K562 (cell line): ENCODE measurements around the gene DDAH2. TPM values are rescaled to one million over a fixed set of nuclear protein-coding genes. Genes with fewer than 3 reads are reported as not detected.
A peak's percentile ranks its signal among the peaks of the same experiment; 100 is the strongest.

Experiments used
- ATAC-seq: fragments of 200-7000 bp; cut with Tn5 transposase; 3 replicates; pipeline ENCODE4 v1.9.1; 2020; ENCODE audit warnings: moderate library complexity
- BruUV-seq: library from RNA; stranded (reverse); fragments of 400-500 nt; replicated peaks from 2 replicates; lab custom pipeline; 2021; lab: Mats Ljungman, UMichigan
- CTCF ChIA-PET: fragments of 300-600 bp; formaldehyde crosslinking; extraction: SDS; loops from one replicate; lab custom pipeline; 2021; ENCODE audit warnings: low intra/inter-chr PET ratio; lab: Yijun Ruan, JAX
- POLR2A ChIA-PET: fragments of 300-600, 350-650 bp; sonication (Branson Sonifier 250); formaldehyde crosslinking; extraction: SDS; loops from one replicate; lab custom pipeline; 2021; ENCODE audit warnings: antibody characterized with exemption, inconsistent platforms; lab: Yijun Ruan, JAX
- DNase-seq, 4 experiments: peaks; one replicate each; pipeline versions ENCODE4 v3.0.0 to v3.0.0-alpha.2; 2011 to 2018; ENCODE audit warnings: low spot score in 3 of 4, mixed read lengths in 3 of 4; ENCODE audit errors: extremely low read depth in 1 of 4
- FAIRE-seq: peaks from 2 replicates; lab custom pipeline; 2011; peaks lifted over from hg19 to GRCh38; lab: Jason Lieb, UNC
- H2AFZ ChIP-seq: 2 replicates; pipeline ENCODE4 v1.6.0; 2011; ENCODE audit warnings: low read depth, low read length, control low read depth, inconsistent platforms
- H3K27ac ChIP-seq: fragments of 200-600 bp; 3 replicates; pipeline ENCODE4 v1.8.0; 2011; ENCODE audit warnings: low read depth, mild to moderate bottlenecking, control low read depth, inconsistent platforms, low read length, moderate library complexity, mixed read lengths; ENCODE audit errors: extremely low read depth
- H3K27me3 ChIP-seq, 2 experiments: fragments of 300-600 bp in 1 of 2; 2 replicates in 1 of 2; 3 replicates in 1 of 2; pipeline versions ENCODE4 v1.6.0 to v1.8.0; 2011; ENCODE audit warnings: inconsistent platforms in 2 of 2, low read length in 2 of 2, mild to moderate bottlenecking in 1 of 2, mixed read lengths in 1 of 2, moderate library complexity in 1 of 2; ENCODE audit not compliant: control insufficient read depth in 2 of 2, insufficient read depth in 2 of 2
- H3K36me3 ChIP-seq: fragments of 300-600 bp; 3 replicates; pipeline ENCODE4 v1.8.0; 2011; ENCODE audit warnings: mild to moderate bottlenecking, low read length, inconsistent platforms; ENCODE audit not compliant: control insufficient read depth, insufficient read depth
- H3K4me1 ChIP-seq, 2 experiments: fragments of 200-600 bp in 1 of 2; replicated peaks in 1 of 2; 2 replicates in 1 of 2; 3 replicates in 1 of 2; pipeline versions ENCODE4 v1.5.1 to v1.8.0; 2011; ENCODE audit warnings: inconsistent platforms in 2 of 2, low read length in 2 of 2, mild to moderate bottlenecking in 1 of 2, mixed read lengths in 1 of 2, moderate library complexity in 1 of 2; ENCODE audit not compliant: control insufficient read depth in 2 of 2, insufficient read depth in 2 of 2
- H3K4me2 ChIP-seq: 2 replicates; pipeline ENCODE4 v1.6.1; 2011; ENCODE audit warnings: low read length, control low read depth, inconsistent platforms, mixed read lengths; ENCODE audit not compliant: insufficient read depth
- H3K4me3 ChIP-seq: fragments of 200-600 bp; sonication (generic), shearing (Covaris generic); 2 replicates; pipeline ENCODE4 v1.5.1; 2016; ENCODE audit warnings: control low read depth, inconsistent platforms
- H3K79me2 ChIP-seq: fragments of 200-600 bp; 3 replicates; pipeline ENCODE4 v1.8.0; 2011; ENCODE audit warnings: low read length, inconsistent platforms; ENCODE audit not compliant: control insufficient read depth, insufficient read depth
- H3K9ac ChIP-seq, 2 experiments: 2 replicates each; pipeline versions ENCODE4 v1.6.0 to v1.6.1; 2011; ENCODE audit warnings: low read depth in 2 of 2, low read length in 2 of 2, control low read depth in 1 of 2, inconsistent platforms in 1 of 2, mild to moderate bottlenecking in 1 of 2, mixed read lengths in 1 of 2; ENCODE audit not compliant: insufficient read depth in 1 of 2
- H3K9me1 ChIP-seq: one replicate; pipeline ENCODE4 v1.6.0; 2011; ENCODE audit warnings: inconsistent platforms, mild to moderate bottlenecking, low read length, moderate library complexity; ENCODE audit not compliant: control insufficient read depth, insufficient read depth
- H3K9me3 ChIP-seq: replicated peaks from 2 replicates; pipeline ENCODE4 v1.5.1; 2011; ENCODE audit warnings: low read depth, low read length, inconsistent platforms; ENCODE audit not compliant: control insufficient read depth, insufficient read depth
- H4K20me1 ChIP-seq: replicated peaks from 2 replicates; pipeline ENCODE4 v1.6.1; 2011; ENCODE audit warnings: low read length, inconsistent platforms, mixed read lengths; ENCODE audit not compliant: control insufficient read depth, insufficient read depth
- ASH1L ChIP-seq: fragments of 450-650 bp; IDR thresholded peaks from 2 replicates; pipeline ENCODE4 v1.6.1; 2018; ENCODE audit warnings: borderline replicate concordance, mild to moderate bottlenecking, low read depth; ENCODE audit not compliant: partially characterized antibody
- BRD9 ChIP-seq: fragments of 450-650 bp; IDR thresholded peaks from 2 replicates; pipeline ENCODE4 v1.6.1; 2018; ENCODE audit warnings: low read depth; ENCODE audit not compliant: partially characterized antibody
- CEBPB ChIP-seq: fragments of 450-650 bp; IDR thresholded peaks from 2 replicates; pipeline ENCODE4 v1.6.1; 2016; ENCODE audit warnings: missing genetic modification characterization, missing compliant biosample characterization
- KLF13 ChIP-seq: fragments of 450-650 bp; IDR thresholded peaks from 2 replicates; pipeline ENCODE4 v1.6.1; 2016; ENCODE audit warnings: missing genetic modification characterization, low read depth, mild to moderate bottlenecking, missing compliant biosample characterization, moderate library complexity, borderline replicate concordance
- NCOA4 ChIP-seq: fragments of 450-650 bp; IDR thresholded peaks from 2 replicates; pipeline ENCODE4 v1.6.1; 2018; ENCODE audit warnings: mild to moderate bottlenecking; ENCODE audit not compliant: partially characterized antibody
- PHB2 ChIP-seq: fragments of 450-650 bp; IDR thresholded peaks from 2 replicates; pipeline ENCODE4 v1.6.1; 2017; ENCODE audit warnings: low read depth
- POLR2H ChIP-seq: IDR thresholded peaks from 2 replicates; pipeline ENCODE4 v1.6.1; 2016; ENCODE audit warnings: missing genetic modification characterization, low read depth, mild to moderate bottlenecking, control low read depth, missing compliant biosample characterization, moderate library complexity
- RAD51 ChIP-seq: fragments of 450-650 bp; IDR thresholded peaks from 2 replicates; pipeline ENCODE4 v1.7.1; 2016; ENCODE audit warnings: low read depth, mild to moderate bottlenecking, borderline replicate concordance
- TAF15 ChIP-seq: fragments of 200-400 bp; formaldehyde crosslinking; IDR thresholded peaks from 2 replicates; pipeline ENCODE4 v1.6.1; 2017; ENCODE audit warnings: mild to moderate bottlenecking, low read depth, low read length, moderate library complexity
- ZNF140 ChIP-seq: fragments of 250-450 bp; sonication (Bioruptor Pico); IDR thresholded peaks from 2 replicates; pipeline ENCODE4 v1.8.0; 2021; ENCODE audit warnings: moderate library complexity, mild to moderate bottlenecking, inconsistent platforms
- WGBS: fragments of 100-300 bp; shearing (Covaris generic); methylation state at CpG from one replicate; pipeline ENCODE4 v1.1.6; 2016; ENCODE audit warnings: low coverage, mixed read lengths; ENCODE audit not compliant: insufficient coverage; ENCODE audit errors: missing lambda C conversion rate; 5-methylcytosine and 5-hydroxymethylcytosine counted together
- in situ Hi-C: fragments of 300-500 bp; cut with MboI; formaldehyde crosslinking; loops from 4 replicates; pipeline ENCODE4 v1.15.0; 2018; ENCODE audit warnings: inconsistent platforms, mixed read lengths
- intact Hi-C: fragments of 100-400 bp; cut with micrococcal nuclease; formaldehyde crosslinking; loops from 2 replicates; pipeline ENCODE4 v1.14.2; 2022
- polyA plus RNA-seq, 8 experiments: library from polyadenylated mRNA; depleted of rRNA in 4 of 8; stranded (reverse) in 5 of 8; unstranded in 3 of 8; fragments of >200 nt; fragmentation: Nextera tagmentation in 2 of 8; fragmentation: Illumina TruSeq in 1 of 8; extraction: Ambion mirVana in 2 of 8; extraction: Trizol in 1 of 8; gene quantifications; 2 replicates each; pipeline versions ENCODE4 v1.2.1 to v1.2.3, GENCODE V29; 2011 to 2014; ENCODE audit warnings: inconsistent platforms in 1 of 8, missing spikeins in 1 of 8
- total RNA-seq, 7 experiments: library from RNA; depleted of rRNA in 6 of 7; stranded (reverse); fragments of >200 nt in 6 of 7; fragmentation: Illumina TruSeq in 2 of 7; extraction: Trizol in 2 of 7; gene quantifications; 2 replicates each; pipeline versions ENCODE4 v1.2.1 to v1.2.3, GENCODE V29; 2011 to 2021; ENCODE audit warnings: low replicate concordance in 1 of 7
- TF ChIP-seq, protein P1 (sequence below): sonication (generic); formaldehyde crosslinking; IDR thresholded peaks from 2 replicates; pipeline ENCODE4 v1.8.0; 2022; ENCODE audit warnings: mild to moderate bottlenecking, missing genetic modification reagents
- TF ChIP-seq, protein P2 (sequence below): fragments of 450-650 bp; formaldehyde crosslinking; IDR thresholded peaks from 2 replicates; pipeline ENCODE4 v1.4.0; 2022; ENCODE audit warnings: missing genetic modification characterization

The DDAH2 gene
- total and polyA plus RNA-seq, 9 of the 15 experiments (the other 6 are each of a cell fraction or from before 2014, with no cell fraction given): 1.8 to 45.4 (median 21.4) TPM

DNA sequence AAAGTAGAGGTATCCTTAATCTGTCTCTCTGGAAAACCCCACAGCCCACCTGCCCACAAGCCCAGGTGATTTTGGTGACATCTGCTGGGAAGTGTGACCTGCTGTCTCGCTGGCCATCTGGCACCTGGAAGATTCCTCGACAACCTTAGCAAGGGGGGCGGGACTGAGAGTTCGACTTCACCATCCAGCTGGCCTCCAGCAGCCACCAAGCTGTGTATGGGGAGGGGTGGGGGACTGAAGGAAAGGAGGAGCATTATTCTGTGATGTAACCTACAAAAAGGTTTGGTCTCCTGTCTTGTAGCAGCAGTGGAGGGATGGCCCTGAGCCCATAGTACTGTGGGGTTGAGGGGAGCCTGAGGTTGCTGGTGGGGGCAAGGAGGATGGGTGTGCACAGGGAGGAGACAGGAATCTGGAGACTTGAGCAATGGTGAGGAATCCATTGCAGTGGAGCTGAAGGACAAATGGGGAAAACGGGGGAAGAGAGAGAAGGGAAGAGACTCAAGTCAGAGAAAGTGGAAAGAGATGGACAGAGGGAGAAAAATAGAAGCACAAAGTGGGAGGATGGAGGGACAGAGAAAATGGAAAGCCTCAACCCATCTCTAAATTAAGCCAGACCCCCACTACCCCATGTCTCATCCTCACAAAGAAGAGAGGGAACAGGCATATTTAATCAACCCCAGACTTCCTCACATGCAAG is 18.4 kb downstream of the DDAH2 start:
- peak overlapping the region; percentile 58 for H2AFZ ChIP-seq
- peaks cover 35 to 49% of the 10 kb centered on the region in 2 experiments for H3K4me1 ChIP-seq
- no peaks in the 10 kb centered on the region for H3K9me1 ChIP-seq
- H3K9me3 ChIP-seq: no peaks in the 10 kb centered on the region
- H3K36me3 ChIP-seq: no peaks in the 10 kb centered on the region
- no peaks in the 10 kb centered on the region for H4K20me1 ChIP-seq
- H3K27me3 ChIP-seq: no peaks in the 10 kb centered on the region
- H3K4me2 ChIP-seq: peak overlapping the region; percentile 9; the same call in 1 of the 2 replicates
- in situ Hi-C loops (no loop called here), intact Hi-C loops (no loop called here)
- BruUV-seq: no TSS peak
- no peaks in the 10 kb centered on the region for H3K79me2 ChIP-seq
- 29% methylated on average over 5 of the region's 5 CpGs for WGBS
- POLR2A ChIA-PET: interaction anchor here (0.6 to 12.4 kb wide), 9 partner anchors 7 to 261 kb away, joined by 3 to 223 read pairs (median 4); partner anchors contain the start of genes ABHD16A, DDAH2, DXO and GPANK1
- FAIRE-seq: no peak
- H3K9ac ChIP-seq: peak overlapping the region in 1 of 2 experiments; percentile 73; a peak in 1 of 4 replicates
- H3K4me3 ChIP-seq: no peak overlapping the region
- CTCF ChIA-PET: no interaction called here
- no peak overlapping the region for H3K27ac ChIP-seq
- DNase-seq: no peak
- ATAC-seq: peak; percentile 13
- TF ChIP-seq NCOA4: peak; percentile 35
- no peak for TF ChIP-seq BRD9
- TF ChIP-seq, protein P1, sequence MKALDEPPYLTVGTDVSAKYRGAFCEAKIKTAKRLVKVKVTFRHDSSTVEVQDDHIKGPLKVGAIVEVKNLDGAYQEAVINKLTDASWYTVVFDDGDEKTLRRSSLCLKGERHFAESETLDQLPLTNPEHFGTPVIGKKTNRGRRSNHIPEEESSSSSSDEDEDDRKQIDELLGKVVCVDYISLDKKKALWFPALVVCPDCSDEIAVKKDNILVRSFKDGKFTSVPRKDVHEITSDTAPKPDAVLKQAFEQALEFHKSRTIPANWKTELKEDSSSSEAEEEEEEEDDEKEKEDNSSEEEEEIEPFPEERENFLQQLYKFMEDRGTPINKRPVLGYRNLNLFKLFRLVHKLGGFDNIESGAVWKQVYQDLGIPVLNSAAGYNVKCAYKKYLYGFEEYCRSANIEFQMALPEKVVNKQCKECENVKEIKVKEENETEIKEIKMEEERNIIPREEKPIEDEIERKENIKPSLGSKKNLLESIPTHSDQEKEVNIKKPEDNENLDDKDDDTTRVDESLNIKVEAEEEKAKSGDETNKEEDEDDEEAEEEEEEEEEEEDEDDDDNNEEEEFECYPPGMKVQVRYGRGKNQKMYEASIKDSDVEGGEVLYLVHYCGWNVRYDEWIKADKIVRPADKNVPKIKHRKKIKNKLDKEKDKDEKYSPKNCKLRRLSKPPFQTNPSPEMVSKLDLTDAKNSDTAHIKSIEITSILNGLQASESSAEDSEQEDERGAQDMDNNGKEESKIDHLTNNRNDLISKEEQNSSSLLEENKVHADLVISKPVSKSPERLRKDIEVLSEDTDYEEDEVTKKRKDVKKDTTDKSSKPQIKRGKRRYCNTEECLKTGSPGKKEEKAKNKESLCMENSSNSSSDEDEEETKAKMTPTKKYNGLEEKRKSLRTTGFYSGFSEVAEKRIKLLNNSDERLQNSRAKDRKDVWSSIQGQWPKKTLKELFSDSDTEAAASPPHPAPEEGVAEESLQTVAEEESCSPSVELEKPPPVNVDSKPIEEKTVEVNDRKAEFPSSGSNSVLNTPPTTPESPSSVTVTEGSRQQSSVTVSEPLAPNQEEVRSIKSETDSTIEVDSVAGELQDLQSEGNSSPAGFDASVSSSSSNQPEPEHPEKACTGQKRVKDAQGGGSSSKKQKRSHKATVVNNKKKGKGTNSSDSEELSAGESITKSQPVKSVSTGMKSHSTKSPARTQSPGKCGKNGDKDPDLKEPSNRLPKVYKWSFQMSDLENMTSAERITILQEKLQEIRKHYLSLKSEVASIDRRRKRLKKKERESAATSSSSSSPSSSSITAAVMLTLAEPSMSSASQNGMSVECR: peak; percentile 34; the same call in 1 of the 2 replicates
- TF ChIP-seq ZNF140 (CRISPR knock-in tag): no peak
- TF ChIP-seq, protein P2, sequence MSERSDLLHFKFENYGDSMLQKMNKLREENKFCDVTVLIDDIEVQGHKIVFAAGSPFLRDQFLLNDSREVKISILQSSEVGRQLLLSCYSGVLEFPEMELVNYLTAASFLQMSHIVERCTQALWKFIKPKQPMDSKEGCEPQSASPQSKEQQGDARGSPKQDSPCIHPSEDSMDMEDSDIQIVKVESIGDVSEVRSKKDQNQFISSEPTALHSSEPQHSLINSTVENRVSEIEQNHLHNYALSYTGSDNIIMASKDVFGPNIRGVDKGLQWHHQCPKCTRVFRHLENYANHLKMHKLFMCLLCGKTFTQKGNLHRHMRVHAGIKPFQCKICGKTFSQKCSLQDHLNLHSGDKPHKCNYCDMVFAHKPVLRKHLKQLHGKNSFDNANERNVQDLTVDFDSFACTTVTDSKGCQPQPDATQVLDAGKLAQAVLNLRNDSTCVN (CRISPR knock-in tag): 0 out of 2 replicates have a peak, but pooled peaks have one; percentile 74
- TF ChIP-seq POLR2H: no peak
- no peak for TF ChIP-seq ASH1L
- 0 out of 2 replicates have a peak, but pooled peaks have one; percentile 13 for TF ChIP-seq KLF13 (tag)
- TF ChIP-seq RAD51: no peak
- TF ChIP-seq TAF15: no peak
- TF ChIP-seq PHB2: 0 out of 2 replicates have a peak, but pooled peaks have one; percentile 38
- TF ChIP-seq CEBPB (tag): 0 out of 2 replicates have a peak, but pooled peaks have one; percentile 16
